BE2C (cell line): Measurements from ENCODE around the gene ZBTB34.

ENCODE experiments used
- DNase-seq: peaks from one replicate; pipeline ENCODE4 v3.0.0-alpha.2; 2020
- H3K27me3 ChIP-seq: fragments of 250-450 bp; sonication (Bioruptor Pico); 2 replicates; pipeline ENCODE4 v1.5.1; 2020; ENCODE audit warnings: mild to moderate bottlenecking
- H3K36me3 ChIP-seq: fragments of 250-450 bp; sonication (Bioruptor Pico); 2 replicates; pipeline ENCODE4 v1.5.1; 2020; ENCODE audit warnings: mild to moderate bottlenecking
- H3K4me1 ChIP-seq: fragments of 250-450 bp; sonication (Bioruptor Pico); 2 replicates; pipeline ENCODE4 v1.5.1; 2020
- H3K4me3 ChIP-seq: 2 replicates; pipeline ENCODE4 v1.5.1; 2011; ENCODE audit warnings: low read depth, low read length
- H3K9me3 ChIP-seq: fragments of 250-450 bp; sonication (Bioruptor Pico); 2 replicates; pipeline ENCODE4 v1.5.1; 2020
- CTCF ChIP-seq: IDR thresholded peaks from 2 replicates; pipeline ENCODE4 v1.5.1; 2012; ENCODE audit warnings: mild to moderate bottlenecking, low read depth, low read length

The ZBTB34 gene

GRCh38 chr9:126849591-126850225 is 10.7 kb upstream of the ZBTB34 start:
- DNase-seq, result no peak
- peaks cover 15% of the 10 kb centered on the region for H3K27me3 ChIP-seq
- no peak for TF ChIP-seq CTCF
- no peak overlapping the region for H3K4me3 ChIP-seq
- H3K4me1 ChIP-seq, result no peaks in the 10 kb centered on the region
- H3K9me3 ChIP-seq, result no peaks in the 10 kb centered on the region
- no peaks in the 10 kb centered on the region for H3K36me3 ChIP-seq

- TF ChIP-seq CTCF, result no peak
- DNase-seq, result no peak
- H3K27me3 ChIP-seq, result peaks cover 18% of the 10 kb centered on the region
- H3K4me1 ChIP-seq, result no peaks in the 10 kb centered on the region
- no peaks in the 10 kb centered on the region for H3K36me3 ChIP-seq
- no peaks in the 10 kb centered on the region for H3K9me3 ChIP-seq
- no peak overlapping the region for H3K4me3 ChIP-seq
These were observed 9.1 kb upstream of the ZBTB34 start for GRCh38 chr9:126851286-126851880.

- no peak for TF ChIP-seq CTCF
- Histone ChIP-seq H3K4me1 (no peaks in the 10 kb centered on the region), H3K9me3 (no peaks in the 10 kb centered on the region), H3K4me3 (no peak overlapping the region), H3K27me3 (peaks cover 18% of the 10 kb centered on the region), H3K36me3 (no peaks in the 10 kb centered on the region)
- no peak for DNase-seq
These were observed 8.3 kb upstream of the ZBTB34 start for GRCh38 chr9:126852086-126852688.

- Histone ChIP-seq H3K4me3 (no peak overlapping the region), H3K9me3 (no peaks in the 10 kb centered on the region), H3K4me1 (no peaks in the 10 kb centered on the region), H3K27me3 (peaks cover 18% of the 10 kb centered on the region), H3K36me3 (no peaks in the 10 kb centered on the region)
- TF ChIP-seq CTCF, result no peak
- no peak for DNase-seq
These were observed 6.8 kb upstream of the ZBTB34 start for GRCh38 chr9:126853667-126854066.

- no peak for TF ChIP-seq CTCF
These were observed 5.7 kb upstream of the ZBTB34 start for GRCh38 chr9:126854734-126855133.

GRCh38 chr9:126856326-126856877 is 4.0 kb upstream of the ZBTB34 start:
- Histone ChIP-seq H3K9me3 (no peaks in the 10 kb centered on the region), H3K4me3 (no peak overlapping the region), H3K27me3 (peaks cover 18% of the 10 kb centered on the region), H3K36me3 (no peaks in the 10 kb centered on the region), H3K4me1 (no peaks in the 10 kb centered on the region)
- no peak for TF ChIP-seq CTCF
- DNase-seq, result no peak

More at GRCh38 chr9:126854734-126855133, 5.7 kb upstream of the ZBTB34 start:
- Histone ChIP-seq H3K4me3 (no peak overlapping the region), H3K36me3 (no peaks in the 10 kb centered on the region), H3K27me3 (peaks cover 18% of the 10 kb centered on the region), H3K4me1 (no peaks in the 10 kb centered on the region), H3K9me3 (no peaks in the 10 kb centered on the region)
- DNase-seq, result no peak
